ENCODE results near the gene ZBTB49.

GRCh38 chr4:4247696-4248028, 42.4 kb upstream of the ZBTB49 start:
- TF ChIP-seq CTCF (IDR thresholded peaks at IDR 0.05) (no peak), POLR2A (IDR thresholded peaks at IDR 0.05; ENCODE audit: low read depth) (no peak), POLR2AphosphoS5 (IDR thresholded peaks at IDR 0.05) (no peak), EP300 (IDR thresholded peaks at IDR 0.05) (no peak)
